HuH-7.5 (cell line): ENCODE measurements around the gene HECW1.
"Not testable (repeated sequence)": the region's sequence is repeated elsewhere in the genome, so short reads cannot be mapped to it uniquely, and the experiment has no call there.

Experiments
- DNase-seq: peaks from one replicate; pipeline ENCODE4 v3.0.0; 2011; ENCODE audit warnings: low spot score

Gene HECW1

DNA sequence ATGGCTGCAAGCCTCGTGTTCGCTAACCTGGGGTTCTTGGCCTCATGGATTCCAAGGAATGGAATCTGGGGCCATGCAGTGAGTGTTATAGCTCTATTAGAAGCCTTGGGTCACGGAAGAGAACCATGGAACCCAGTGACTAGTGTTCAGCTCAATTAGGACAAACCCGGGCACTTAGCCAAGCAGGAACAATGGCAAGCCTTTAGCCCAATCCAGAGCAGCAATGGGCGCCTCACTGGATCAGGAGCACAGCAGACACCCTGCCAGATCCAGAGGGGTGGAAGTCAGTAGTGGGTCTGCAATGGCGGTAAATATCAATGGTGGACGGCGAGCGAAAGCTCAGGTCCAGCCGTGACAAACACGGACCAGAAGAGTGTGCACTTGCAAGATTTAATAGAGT lies 98.1 kb downstream of the HECW1 start:
- not testable (repeated sequence) for DNase-seq

DNA sequence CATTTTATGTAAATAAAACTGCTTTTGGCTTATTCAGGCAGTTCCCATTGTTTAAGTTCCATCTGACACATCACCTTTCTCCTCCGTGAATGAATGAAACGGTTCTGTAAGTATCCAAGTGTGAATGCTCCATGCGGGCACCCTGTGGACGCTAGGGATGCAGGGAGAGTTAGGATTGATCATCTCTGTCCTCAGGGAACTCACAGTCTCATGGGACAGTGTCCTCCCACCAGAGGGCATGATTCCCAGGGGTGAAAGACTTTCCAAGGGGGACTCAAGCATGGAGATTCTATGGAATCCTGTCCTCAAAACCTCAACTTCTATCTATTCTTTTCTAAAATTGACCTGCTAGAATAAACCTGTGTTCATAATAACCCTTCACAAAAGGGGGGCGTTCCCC lies 98.8 kb downstream of the HECW1 start:
- peak; percentile 13 for DNase-seq

DNA sequence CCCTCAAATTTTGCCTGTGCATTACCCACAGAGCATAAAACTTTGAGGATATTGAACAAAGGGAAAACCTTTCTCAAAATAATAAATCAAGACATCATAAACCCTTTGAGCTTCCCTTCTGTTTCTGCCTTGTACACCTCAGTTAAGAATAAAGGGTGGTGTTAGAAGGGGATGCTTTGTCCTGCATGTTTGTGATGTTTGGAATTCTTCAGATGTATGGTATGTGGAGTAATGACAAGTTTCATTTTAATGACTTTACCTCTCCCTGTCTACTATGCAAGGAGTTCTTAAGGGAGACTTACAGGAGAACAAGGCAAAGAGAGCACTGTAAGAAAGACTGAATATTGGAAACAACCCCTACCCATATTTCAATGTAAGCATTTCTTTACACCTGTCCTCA lies 99.2 kb downstream of the HECW1 start:
- no peak for DNase-seq

DNA sequence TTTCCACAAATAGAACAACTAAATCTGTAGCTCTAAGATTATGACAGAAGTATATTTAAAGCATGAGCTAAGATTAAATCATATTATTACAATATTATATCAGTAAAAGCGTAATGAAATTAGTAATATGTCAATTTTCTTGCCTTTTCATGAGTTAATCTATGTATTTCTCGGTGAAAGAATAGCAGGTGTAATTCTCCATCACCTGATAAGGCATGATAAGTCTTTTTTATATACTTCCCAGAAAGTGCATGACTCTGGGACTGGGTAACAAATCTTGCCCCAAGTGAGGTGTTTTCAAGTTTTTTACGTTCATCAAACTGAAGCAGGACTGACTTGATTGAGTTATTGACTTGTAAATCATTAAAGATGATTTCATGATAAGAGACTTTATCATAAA lies 100.5 kb downstream of the HECW1 start:
- no peak for DNase-seq

DNA sequence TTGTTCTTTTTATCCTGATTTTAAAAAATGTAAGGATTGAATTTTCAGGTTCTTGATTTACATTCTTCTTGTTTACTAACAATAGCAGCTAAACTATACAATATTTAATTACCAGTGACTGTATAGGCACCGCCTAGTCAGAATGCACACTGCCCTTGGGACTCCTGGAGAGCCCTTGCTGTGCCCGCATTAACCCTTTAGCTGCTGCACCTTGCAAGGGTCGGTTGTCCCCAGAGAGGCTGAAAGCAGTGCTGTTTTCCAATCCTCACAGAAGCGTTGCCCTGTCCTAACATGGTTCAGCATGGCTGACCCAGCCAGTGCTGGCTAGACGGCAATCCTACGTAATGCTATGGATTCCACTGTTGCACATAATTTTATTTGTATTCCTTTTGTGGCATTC lies 102.6 kb downstream of the HECW1 start:
- no peak for DNase-seq

DNA sequence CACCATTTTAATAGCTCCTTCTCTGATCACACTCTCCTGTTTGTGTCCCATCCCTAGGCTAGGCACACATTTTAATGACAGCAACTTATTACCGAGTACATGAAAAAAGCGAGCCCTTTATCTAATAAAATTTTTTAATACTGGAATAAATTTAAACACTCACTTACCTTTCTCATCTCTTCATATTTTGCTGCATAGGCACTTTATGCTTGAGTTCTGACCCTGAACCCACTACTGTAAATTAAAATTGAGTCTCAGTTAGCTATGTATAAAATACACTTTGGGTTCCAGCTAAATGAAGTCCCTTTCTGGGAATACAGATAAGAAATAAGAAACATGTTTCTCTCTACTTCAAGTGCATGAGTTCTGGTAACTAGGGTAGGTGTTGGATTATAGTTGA lies 104.6 kb downstream of the HECW1 start:
- no peak for DNase-seq

DNA sequence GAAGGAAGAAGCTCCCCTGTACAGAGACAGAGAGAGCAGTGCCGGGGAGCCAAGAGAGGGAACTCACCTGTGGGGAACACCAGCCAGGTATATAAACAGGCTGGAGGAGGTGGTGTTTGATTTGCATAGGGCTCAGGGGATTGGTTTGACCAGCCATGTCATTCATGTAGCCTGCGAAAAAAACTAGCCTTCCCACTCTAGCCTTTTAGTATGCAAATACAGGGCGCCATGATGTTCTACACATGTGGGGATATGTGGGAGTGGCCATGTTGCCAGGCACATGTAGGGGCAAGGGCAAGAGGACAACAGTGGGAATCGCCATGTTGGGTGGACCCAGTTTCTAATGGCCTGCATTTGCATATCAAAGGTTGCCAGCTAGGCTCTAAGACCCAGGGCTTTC lies 106.5 kb downstream of the HECW1 start:
- not testable (repeated sequence) for DNase-seq

DNA sequence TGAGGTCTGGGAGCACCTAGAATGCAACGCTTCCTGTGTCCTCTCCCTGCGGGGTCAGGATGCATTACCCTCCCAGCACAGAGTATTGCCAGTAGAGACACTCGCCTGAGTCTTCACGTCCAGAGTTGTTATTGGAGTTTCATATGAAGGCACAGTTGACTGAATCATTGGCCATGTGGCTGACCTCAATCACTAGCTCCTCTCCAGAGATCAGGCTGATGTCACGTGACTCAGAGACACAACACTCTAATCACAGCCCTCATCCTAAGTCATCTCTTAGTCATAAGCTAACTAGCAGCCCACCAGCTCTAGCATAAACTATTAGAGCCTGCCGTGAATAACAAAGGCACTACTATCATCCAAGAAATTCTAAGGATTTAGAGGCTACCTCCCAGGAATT lies 107.8 kb downstream of the HECW1 start:
- no peak for DNase-seq

DNA sequence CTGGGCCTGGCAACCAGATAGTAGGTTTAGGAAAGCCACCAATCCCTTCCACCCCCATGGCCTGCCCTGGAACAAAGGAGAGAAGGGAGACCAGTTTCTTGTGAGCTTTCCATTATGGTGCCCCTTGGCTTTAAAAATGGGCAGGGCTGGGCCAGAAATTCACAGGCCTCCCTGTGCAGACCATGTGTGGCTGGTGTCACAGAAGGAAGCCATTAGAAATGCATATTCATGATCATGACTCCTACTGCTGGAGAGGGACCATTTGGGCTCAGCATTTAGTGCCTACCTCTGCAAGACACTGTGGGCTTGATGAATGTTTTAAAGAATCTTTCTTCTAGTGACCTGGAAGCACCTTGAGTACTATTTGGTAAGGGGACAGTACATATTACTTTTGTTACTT lies 108.3 kb downstream of the HECW1 start:
- DNase-seq = no peak

DNA sequence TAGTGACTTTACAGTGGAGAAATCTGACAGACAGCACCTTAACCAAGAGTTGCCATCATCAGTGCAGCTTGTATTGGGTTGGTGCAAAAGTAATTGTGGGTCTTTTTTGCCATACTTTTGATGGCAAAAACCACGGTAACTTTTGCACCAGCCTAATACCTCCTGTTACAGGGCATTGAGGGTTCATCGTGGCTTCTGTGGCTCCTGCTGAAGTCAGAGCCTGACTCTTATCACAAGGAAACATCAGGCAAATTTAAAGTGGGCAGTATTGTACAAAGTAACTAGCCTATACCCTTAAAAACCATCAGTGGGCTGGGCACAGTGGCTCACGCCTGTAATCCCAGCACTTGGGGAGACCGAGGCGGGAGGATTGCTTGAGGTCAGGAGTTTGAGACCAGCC lies 117.4 kb downstream of the HECW1 start:
- DNase-seq = no peak

DNA sequence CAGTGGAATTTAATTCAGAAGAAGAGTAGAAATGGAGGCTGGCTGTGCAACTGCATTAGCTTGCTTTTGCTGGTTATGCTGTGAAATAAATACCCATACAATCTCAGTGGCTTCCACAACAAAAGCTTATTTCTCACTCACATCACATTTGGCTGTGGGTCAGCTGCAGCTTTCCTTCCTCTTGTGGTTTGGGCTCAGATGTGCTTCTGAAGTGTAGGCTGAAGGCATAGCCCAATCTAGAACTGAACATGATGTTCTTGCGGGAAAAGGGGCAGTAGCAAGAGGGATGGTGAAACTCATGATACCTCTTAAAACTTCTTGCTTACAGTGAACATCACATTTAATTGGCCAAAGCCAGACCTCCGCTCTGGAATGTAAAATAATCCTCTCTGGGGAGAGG lies 119.9 kb downstream of the HECW1 start:
- DNase-seq = no peak

DNA sequence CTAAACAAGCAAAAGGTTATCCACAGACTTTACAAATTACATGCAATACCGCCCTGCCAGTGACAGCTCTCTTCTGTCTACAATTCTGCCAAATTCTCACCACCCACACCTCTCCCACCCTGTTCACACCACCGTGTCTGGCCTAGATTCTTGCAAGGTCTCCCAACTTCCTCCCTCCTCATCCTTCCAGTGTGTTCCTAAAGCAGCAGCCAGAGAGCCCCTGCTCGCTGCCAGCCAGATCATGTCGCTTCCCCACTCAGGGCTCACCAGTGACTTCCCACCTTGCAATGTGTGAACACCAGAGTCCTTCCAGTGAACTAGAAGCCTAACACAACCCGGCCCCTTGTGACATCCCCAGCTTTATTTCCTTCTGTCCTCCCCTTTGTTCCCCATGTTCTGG lies 121.6 kb downstream of the HECW1 start:
- no peak for DNase-seq

DNA sequence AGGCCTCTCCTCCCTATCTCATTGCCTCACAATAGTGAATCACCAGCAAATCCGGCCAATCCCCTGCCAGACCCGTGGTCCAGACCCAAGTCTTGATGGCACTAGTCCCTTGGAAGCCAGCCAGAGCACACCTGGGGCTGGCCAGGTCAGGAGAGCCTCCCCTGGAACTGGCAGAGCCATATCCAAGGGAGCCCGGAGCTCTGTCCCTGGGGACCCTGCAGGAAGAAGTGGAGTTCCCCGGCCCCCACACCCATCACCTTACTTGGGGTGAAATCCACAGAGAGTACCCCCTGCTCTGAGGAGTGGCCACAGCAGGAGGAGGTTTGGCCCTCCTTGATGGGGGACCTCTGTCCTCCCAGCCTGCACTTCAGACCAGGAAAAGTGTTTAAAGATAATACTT lies 122.5 kb downstream of the HECW1 start:
- DNase-seq = no peak

DNA sequence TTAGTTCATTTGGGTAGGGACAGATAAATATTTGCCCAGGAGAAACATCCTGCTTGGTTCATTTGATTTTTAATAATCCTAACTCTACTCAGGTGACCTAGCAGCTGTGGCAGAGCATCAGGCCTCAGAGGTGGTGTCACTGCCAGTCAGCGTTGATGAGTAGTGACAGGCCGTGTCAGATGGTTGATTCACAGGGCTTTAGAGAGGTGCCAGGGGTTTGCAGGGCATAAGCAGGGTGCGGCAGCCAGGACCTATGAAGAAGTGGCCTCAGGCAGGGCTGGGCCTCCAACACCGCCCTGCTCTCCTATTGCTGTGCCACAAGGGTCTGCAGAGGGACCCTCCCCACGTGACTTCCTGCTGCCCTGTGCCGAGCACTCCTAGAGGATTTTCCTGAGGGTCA lies 128.1 kb downstream of the HECW1 start:
- DNase-seq = no peak

DNA sequence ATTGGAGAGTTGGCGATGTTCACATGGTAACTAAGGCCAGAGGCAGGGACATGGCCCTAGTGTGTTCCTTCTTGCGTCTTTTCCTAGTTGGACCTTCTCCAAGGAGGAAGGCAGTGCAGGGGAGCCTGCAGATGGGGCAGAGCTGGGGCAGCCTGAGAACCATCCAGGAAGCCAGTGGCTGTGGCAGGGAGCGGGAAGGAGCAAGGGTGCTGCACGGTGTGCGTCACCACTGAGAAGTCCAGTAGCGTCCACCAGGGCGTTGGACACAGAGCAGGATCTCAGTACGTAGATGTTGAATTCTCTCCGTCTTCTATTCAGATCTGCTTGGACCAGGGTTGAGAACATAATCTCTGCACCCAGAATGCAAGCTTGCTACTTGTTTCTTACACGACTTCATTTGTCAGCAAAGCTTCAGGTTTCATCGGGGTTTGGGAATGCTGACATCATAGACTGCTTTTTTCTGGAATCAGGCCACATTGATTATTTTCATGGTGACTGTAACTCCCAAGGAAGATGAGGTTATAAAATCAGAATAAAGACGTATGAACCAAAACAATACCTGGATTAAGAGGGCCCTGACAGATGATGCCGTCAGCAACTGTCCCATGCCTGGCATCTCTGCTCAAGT lies 130.3 kb downstream of the HECW1 start:
- DNase-seq = no peak

DNA sequence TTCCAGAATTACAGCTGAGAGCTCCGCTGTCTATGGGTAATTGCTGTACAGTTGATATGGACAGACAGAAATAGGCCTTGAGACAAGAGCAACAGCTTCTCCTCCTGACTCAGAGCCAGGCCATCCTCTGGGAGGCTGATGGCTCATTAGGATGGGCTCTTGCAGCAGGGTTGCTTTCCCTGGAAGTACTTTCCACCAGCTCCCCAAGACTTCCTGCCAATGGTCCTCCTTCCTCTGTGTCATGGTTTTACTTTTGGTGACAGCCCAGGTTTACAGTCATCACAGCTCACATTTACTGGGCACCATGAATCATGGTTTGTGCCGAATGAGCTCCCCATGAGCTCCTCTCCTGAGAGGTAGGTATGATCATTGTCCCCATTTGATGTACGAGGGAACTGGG lies 131.8 kb downstream of the HECW1 start:
- no peak for DNase-seq

DNA sequence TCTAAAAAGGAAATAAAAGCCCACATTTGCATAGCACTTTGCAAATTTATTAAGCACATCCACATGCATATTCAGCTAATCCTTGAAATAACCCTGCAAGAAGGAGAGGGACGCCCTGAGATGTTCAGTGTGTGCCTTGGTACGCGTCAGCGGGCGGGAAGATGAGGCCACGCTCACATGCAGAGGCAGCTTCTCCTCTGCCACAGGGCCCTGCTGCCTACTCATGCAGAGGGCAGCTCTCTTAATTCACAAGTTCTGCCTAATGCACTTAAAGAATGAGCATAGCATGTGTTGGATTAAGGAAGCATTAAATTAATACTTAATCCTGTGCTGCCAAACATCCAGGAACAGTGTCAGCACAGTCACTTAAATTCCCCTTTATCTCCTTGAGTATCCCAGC lies 132.3 kb downstream of the HECW1 start:
- DNase-seq = no peak

DNA sequence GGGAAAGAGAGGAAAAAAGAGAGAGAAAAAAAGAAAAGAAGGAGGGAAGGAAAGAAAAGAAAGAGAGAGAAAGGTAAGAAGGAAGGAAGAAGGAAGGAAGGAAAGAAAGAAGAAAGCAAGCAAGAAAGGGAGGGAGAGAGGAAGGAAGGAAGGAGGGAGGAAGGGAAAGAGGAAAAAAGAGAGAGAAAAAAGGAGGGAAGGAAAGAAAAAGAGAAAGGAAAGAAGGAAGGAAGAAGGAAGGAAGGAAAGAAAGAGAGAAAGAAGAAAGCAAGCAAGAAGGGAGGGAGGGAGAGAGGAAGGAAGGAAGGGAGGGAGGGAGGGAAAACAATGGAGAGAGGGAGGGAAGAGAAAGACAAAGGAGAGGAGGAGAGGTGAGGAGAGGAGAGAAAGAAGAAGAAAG lies 135.3 kb downstream of the HECW1 start:
- no peak for DNase-seq

DNA sequence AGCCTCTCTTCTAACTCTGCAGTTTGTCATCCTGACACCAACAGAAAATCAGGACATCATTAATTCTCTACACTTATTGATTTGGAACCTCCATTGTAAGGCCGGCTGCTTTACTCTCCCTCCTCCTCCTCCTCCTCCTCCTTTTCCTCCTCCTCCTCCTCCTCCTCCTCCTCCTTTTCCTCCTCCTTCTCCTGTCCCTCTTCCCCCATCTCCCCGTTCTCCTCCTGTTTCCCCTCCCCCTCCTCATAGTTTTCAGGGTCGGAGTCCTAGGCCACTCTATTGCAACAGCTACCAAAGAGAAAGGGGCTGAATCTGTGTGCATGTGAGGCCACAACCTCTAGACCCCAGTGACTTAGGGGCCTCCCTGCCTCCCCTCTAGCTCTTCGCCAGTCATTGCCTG lies 136.1 kb downstream of the HECW1 start:
- DNase-seq = no peak

DNA sequence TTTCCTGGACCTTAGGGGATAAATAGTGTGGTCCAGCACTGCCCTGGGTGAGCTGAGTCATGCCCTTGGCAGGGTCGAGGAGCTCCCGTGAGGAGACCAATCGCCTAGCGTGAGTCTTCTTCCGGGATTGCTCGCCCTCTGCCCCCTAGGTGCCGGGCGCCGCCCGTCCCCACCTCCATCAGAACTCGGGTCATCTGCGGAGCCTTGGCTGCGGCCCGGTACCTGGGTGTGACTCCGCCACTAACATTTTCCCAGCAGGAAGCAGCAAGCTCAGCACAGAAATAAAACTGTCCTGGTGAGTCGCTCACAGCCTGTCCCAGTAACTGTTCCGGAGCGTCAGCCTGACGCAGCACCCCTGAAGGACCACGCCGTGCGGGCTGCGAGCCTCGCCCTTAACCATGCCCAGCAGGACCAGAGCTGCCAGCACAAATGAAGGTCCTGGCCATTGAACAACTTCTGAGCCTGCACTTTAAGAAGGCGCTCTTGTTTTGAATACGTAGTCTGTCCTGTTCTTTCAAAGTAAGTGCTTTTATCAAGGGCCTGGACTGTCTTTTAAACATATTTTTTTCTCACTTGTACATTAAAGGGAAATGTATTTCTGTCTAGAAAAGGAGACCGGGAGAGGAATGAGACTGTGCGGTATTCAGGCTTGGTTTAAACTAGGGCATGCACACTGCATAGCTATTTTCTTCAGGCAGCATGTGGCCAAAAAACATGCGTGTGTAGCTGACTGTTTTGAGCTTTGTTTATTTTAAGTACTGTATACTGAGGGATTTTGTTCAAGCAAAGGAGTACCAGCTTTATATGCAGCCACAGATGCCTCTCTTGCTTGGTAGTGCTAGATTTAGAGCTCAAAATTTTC lies 136.7 kb downstream of the HECW1 start:
- peak; percentile 56 for DNase-seq

DNA sequence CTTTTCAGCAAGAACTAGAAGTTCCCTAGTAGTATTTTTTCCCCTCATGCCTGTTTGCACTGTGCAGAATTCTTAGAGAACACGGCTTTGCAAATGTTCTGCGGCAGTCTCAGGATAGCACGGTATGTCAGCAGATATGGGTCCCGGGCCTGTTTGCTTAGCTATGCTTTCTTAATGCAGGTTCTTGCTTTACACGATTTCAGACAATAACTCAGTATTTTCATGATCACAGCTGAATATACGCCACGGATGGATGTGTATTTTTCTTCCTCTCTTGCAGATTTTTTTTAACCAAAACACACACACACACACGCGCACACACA lies 137.3 kb downstream of the HECW1 start:
- DNase-seq = no peak

DNA sequence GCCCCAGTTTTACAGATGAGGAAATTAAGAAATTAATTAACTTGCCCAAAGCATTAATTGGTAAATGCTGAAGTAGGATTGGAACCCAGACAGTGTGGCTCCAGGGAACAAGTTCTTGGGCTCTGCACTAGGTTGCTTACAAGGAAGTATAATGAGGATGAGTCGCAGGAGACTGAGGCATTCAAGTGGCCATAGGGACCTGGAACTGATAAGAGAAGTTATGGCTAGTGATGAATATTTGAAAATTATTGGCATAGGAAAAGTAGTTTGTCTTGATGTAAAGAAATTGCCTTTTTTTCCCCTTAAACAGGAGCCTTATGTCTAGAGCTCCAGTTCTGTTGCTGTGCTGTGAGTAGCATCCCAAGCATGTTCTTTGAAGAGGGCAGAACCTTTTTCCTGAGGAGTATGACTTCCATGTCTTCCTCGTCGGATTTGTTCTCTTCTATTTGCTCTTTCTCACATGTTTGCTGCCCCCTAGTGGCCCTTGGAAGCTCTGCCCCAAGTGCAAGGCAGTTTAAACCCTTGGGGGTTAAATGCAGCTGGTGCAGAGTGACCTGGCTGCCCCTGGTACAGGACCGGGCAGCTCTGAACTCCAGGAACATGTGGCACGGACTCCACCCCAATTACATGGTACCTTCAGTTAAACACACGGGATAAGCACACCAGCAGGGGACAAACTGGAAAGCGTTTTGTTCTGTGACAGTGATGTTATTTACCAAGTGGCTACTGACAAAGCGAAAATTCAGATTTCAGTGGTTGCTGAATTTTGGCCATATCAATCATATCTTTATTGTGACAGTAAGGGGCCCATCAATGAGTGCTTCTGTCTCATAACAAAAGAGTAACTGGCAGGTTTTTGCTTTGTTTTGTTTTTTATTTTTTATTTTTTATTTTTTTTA lies 148.8 kb downstream of the HECW1 start:
- DNase-seq = peak; percentile 33

DNA sequence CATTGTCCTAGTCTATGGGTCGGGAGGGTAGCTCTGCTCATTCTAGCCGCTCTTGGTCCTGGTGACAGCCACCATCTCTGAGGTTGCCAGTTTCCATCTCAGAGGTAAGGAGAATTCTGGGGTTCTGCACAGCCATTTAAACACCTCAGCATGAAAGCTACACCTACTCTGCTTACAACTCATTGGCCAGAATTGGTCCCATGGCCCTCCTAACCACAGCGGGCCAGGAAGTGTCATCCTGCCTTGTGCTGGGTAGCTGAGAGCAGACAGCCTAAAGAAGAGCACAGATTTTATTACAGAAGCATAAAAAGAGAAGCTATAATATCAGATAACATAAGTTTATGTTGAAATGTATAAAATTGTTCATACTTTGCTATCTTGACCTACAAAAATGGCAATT lies 152.7 kb downstream of the HECW1 start:
- no peak for DNase-seq
